Measurements from ENCODE around the gene CYP2C18. TPM values are rescaled to one million over a fixed set of nuclear protein-coding genes. Genes with fewer than 3 reads are reported as not detected.

Gene CYP2C18
- total RNA-seq, 1 experiment from 2014 or later = not detected

GRCh38 chr10:94640562-94640961, 43.0 kb upstream of the CYP2C18 start:
- POLR2A ChIA-PET (ENCODE audit: low non-redundant PET) = no interaction called here
- no peaks in the 10 kb centered on the region for H3K9me3 ChIP-seq (ENCODE audit: low read depth, low read length, poor library complexity, severe bottlenecking)
- intact Hi-C loops (cut with micrococcal nuclease; ENCODE audit: unreplicated experiment) = no loop called here
- DNase-seq (ENCODE audit: low spot score) = no peak
- TF ChIP-seq CTCF (conservative IDR thresholded peaks at IDR 0.05; ENCODE audit: low read depth, low read length) = no peak
- no peak for TF ChIP-seq EZH2 (IDR thresholded peaks at IDR 0.05; ENCODE audit: borderline replicate concordance, low read depth, low read length, poor library complexity, severe bottlenecking)
- H3K36me3 ChIP-seq (ENCODE audit: insufficient read depth, low read length, poor library complexity, severe bottlenecking) = no peaks in the 10 kb centered on the region
- H3K27me3 ChIP-seq (replicated peaks; ENCODE audit: insufficient read depth, low read depth, low read length, poor library complexity) = no peaks in the 10 kb centered on the region
- CTCF ChIA-PET = no interaction called here
- no peak overlapping the region for H3K4me3 ChIP-seq (ENCODE audit: low read depth, low read length, poor library complexity, severe bottlenecking)
- BruUV-seq (replicated peaks) = no TSS peak
- H3K4me1 ChIP-seq (ENCODE audit: insufficient read depth, low read length, poor library complexity, severe bottlenecking) = no peaks in the 10 kb centered on the region
- H3K27ac ChIP-seq (ENCODE audit: low read depth, low read length, poor library complexity, severe bottlenecking) = no peak overlapping the region

GRCh38 chr10:94641480-94641879, 42.0 kb upstream of the CYP2C18 start:
- POLR2A ChIA-PET (ENCODE audit: low non-redundant PET) = no interaction called here
- TF ChIP-seq EZH2 (IDR thresholded peaks at IDR 0.05; ENCODE audit: borderline replicate concordance, low read depth, low read length, poor library complexity, severe bottlenecking) (no peak), CTCF (conservative IDR thresholded peaks at IDR 0.05; ENCODE audit: low read depth, low read length) (no peak)
- Histone ChIP-seq H3K36me3 (ENCODE audit: insufficient read depth, low read length, poor library complexity, severe bottlenecking) (no peaks in the 10 kb centered on the region), H3K9me3 (ENCODE audit: low read depth, low read length, poor library complexity, severe bottlenecking) (no peaks in the 10 kb centered on the region), H3K4me3 (ENCODE audit: low read depth, low read length, poor library complexity, severe bottlenecking) (no peak overlapping the region), H3K27me3 (replicated peaks; ENCODE audit: insufficient read depth, low read depth, low read length, poor library complexity) (no peaks in the 10 kb centered on the region), H3K27ac (ENCODE audit: low read depth, low read length, poor library complexity, severe bottlenecking) (no peak overlapping the region), H3K4me1 (ENCODE audit: insufficient read depth, low read length, poor library complexity, severe bottlenecking) (no peaks in the 10 kb centered on the region)
- CTCF ChIA-PET = no interaction called here
- no TSS peak for BruUV-seq (replicated peaks)
- no peak for DNase-seq (ENCODE audit: low spot score)
- intact Hi-C loops (cut with micrococcal nuclease; ENCODE audit: unreplicated experiment) = no loop called here

GRCh38 chr10:94644352-94644751, 39.2 kb upstream of the CYP2C18 start:
- H3K4me3 ChIP-seq (ENCODE audit: low read depth, low read length, poor library complexity, severe bottlenecking) = no peak overlapping the region
- POLR2A ChIA-PET (ENCODE audit: low non-redundant PET) = no interaction called here
- TF ChIP-seq CTCF (conservative IDR thresholded peaks at IDR 0.05; ENCODE audit: low read depth, low read length) = no peak
- no peak for TF ChIP-seq EZH2 (IDR thresholded peaks at IDR 0.05; ENCODE audit: borderline replicate concordance, low read depth, low read length, poor library complexity, severe bottlenecking)
- intact Hi-C loops (cut with micrococcal nuclease; ENCODE audit: unreplicated experiment) = no loop called here
- no peaks in the 10 kb centered on the region for H3K36me3 ChIP-seq (ENCODE audit: insufficient read depth, low read length, poor library complexity, severe bottlenecking)
- H3K9me3 ChIP-seq (ENCODE audit: low read depth, low read length, poor library complexity, severe bottlenecking) = no peaks in the 10 kb centered on the region
- no TSS peak for BruUV-seq (replicated peaks)
- CTCF ChIA-PET = no interaction called here
- no peaks in the 10 kb centered on the region for H3K4me1 ChIP-seq (ENCODE audit: insufficient read depth, low read length, poor library complexity, severe bottlenecking)
- no peak for DNase-seq (ENCODE audit: low spot score)
- no peak overlapping the region for H3K27ac ChIP-seq (ENCODE audit: low read depth, low read length, poor library complexity, severe bottlenecking)
- H3K27me3 ChIP-seq (replicated peaks; ENCODE audit: insufficient read depth, low read depth, low read length, poor library complexity) = no peaks in the 10 kb centered on the region

Measured in A673 (cell line).